ENCODE measurements around the gene ILK.

The ILK gene

GRCh38 chr11:6616596-6617250 lies 13.1 kb downstream of the ILK start:
- Histone ChIP-seq H3K4me3 (ENCODE audit: insufficient read depth, low read length, poor library complexity, severe bottlenecking) (no peak overlapping the region), H3K79me2 (ENCODE audit: insufficient read depth, low read length) (peaks cover 11% of the 10 kb centered on the region; the same call in 1 of the 2 replicates), H3K27me3 (ENCODE audit: low read length) (no peaks in the 10 kb centered on the region), H3K9me3 (ENCODE audit: insufficient read depth, low read length) (no peaks in the 10 kb centered on the region), H3K9ac (ENCODE audit: low read length) (no peak overlapping the region), H3F3A (ENCODE audit: insufficient read depth) (peaks cover 11% of the 10 kb centered on the region), H2AFZ (ENCODE audit: low read depth, low read length, severe bottlenecking) (no peak overlapping the region), H3K27ac (ENCODE audit: low read depth, low read length) (no peak overlapping the region), H3K36me3 (ENCODE audit: low read length) (no peaks in the 10 kb centered on the region), H3K4me2 (ENCODE audit: low read depth, low read length, poor library complexity, severe bottlenecking) (no peak overlapping the region), H3K9me2 (replicated peaks; ENCODE audit: insufficient read depth, low read length) (no peaks in the 10 kb centered on the region), H4K20me1 (ENCODE audit: low read depth, low read length) (no peaks in the 10 kb centered on the region)
- TF ChIP-seq EZH2phosphoT487 (conservative IDR thresholded peaks at IDR 0.05; ENCODE audit: low read length) (no peak), CTCF (IDR thresholded peaks at IDR 0.05; ENCODE audit: insufficient read depth, low read length, poor library complexity, severe bottlenecking) (no peak)

GRCh38 chr11:6617315-6617781 lies 13.8 kb downstream of the ILK start:
- Histone ChIP-seq H3K4me3 (ENCODE audit: insufficient read depth, low read length, poor library complexity, severe bottlenecking) (no peak overlapping the region), H3K79me2 (ENCODE audit: insufficient read depth, low read length) (peaks cover 9% of the 10 kb centered on the region; the same call in 1 of the 2 replicates), H3K4me2 (ENCODE audit: low read depth, low read length, poor library complexity, severe bottlenecking) (peak overlapping the region; percentile 84), H3K27me3 (ENCODE audit: low read length) (no peaks in the 10 kb centered on the region), H3F3A (ENCODE audit: insufficient read depth) (peaks cover 11% of the 10 kb centered on the region), H4K20me1 (ENCODE audit: low read depth, low read length) (no peaks in the 10 kb centered on the region), H3K9me3 (ENCODE audit: insufficient read depth, low read length) (no peaks in the 10 kb centered on the region), H3K36me3 (ENCODE audit: low read length) (no peaks in the 10 kb centered on the region), H3K27ac (ENCODE audit: low read depth, low read length) (no peak overlapping the region), H3K9me2 (replicated peaks; ENCODE audit: insufficient read depth, low read length) (no peaks in the 10 kb centered on the region), H2AFZ (ENCODE audit: low read depth, low read length, severe bottlenecking) (no peak overlapping the region), H3K9ac (ENCODE audit: low read length) (no peak overlapping the region)
- no peak for TF ChIP-seq CTCF (IDR thresholded peaks at IDR 0.05; ENCODE audit: insufficient read depth, low read length, poor library complexity, severe bottlenecking)
- TF ChIP-seq EZH2phosphoT487 (conservative IDR thresholded peaks at IDR 0.05; ENCODE audit: low read length), result no peak

GRCh38 chr11:6618117-6619003 lies 14.8 kb downstream of the ILK start:
- no peaks in the 10 kb centered on the region for H4K20me1 ChIP-seq (ENCODE audit: low read depth, low read length)
- H3K9me3 ChIP-seq (ENCODE audit: insufficient read depth, low read length), result no peaks in the 10 kb centered on the region
- peaks cover 3% of the 10 kb centered on the region for H3F3A ChIP-seq (ENCODE audit: insufficient read depth)
- no peak overlapping the region for H3K27ac ChIP-seq (ENCODE audit: low read depth, low read length)
- H2AFZ ChIP-seq (ENCODE audit: low read depth, low read length, severe bottlenecking), result peak overlapping the region; percentile 65
- no peaks in the 10 kb centered on the region for H3K9me2 ChIP-seq (replicated peaks; ENCODE audit: insufficient read depth, low read length)
- no peaks in the 10 kb centered on the region for H3K27me3 ChIP-seq (ENCODE audit: low read length)
- peak overlapping the region; percentile 77 for H3K4me3 ChIP-seq (ENCODE audit: insufficient read depth, low read length, poor library complexity, severe bottlenecking)
- H3K4me2 ChIP-seq (ENCODE audit: low read depth, low read length, poor library complexity, severe bottlenecking), result peak overlapping the region; percentile 84
- H3K79me2 ChIP-seq (ENCODE audit: insufficient read depth, low read length), result peaks cover 9% of the 10 kb centered on the region; the same call in 1 of the 2 replicates
- H3K9ac ChIP-seq (ENCODE audit: low read length), result peak overlapping the region; percentile 74
- no peak for TF ChIP-seq EZH2phosphoT487 (conservative IDR thresholded peaks at IDR 0.05; ENCODE audit: low read length)
- no peak for TF ChIP-seq CTCF (IDR thresholded peaks at IDR 0.05; ENCODE audit: insufficient read depth, low read length, poor library complexity, severe bottlenecking)
- H3K36me3 ChIP-seq (ENCODE audit: low read length), result no peaks in the 10 kb centered on the region
